SHP77 treated with DMSO at 0.1 percent for 48 hours (cell line): ENCODE results near the gene KY.

Experiments used
- DNase-seq: peaks from one replicate; lab custom pipeline; 2025; lab: John Stamatoyannopoulos, UW

Gene KY

DNA sequence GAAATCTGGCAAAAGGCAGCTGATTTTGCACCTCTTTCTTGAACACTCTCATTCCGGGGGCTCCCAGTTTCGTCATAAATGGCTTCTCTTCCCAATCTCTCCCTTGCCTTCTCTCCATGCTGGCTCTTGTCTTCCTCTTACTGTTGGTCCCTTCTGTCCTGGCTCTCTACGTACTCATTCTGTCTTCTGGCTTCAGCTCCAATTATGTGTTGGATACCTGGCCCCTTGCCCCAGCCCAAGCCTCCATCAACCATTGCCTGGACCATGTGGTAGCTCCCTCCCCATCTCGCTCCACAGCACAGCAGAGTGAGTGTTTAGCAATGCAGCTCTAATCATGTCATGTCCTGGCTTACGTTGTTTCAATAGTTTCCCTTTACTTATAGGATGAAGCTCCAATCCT, 21.7 kb upstream of the KY start:
- no peak for DNase-seq

DNA sequence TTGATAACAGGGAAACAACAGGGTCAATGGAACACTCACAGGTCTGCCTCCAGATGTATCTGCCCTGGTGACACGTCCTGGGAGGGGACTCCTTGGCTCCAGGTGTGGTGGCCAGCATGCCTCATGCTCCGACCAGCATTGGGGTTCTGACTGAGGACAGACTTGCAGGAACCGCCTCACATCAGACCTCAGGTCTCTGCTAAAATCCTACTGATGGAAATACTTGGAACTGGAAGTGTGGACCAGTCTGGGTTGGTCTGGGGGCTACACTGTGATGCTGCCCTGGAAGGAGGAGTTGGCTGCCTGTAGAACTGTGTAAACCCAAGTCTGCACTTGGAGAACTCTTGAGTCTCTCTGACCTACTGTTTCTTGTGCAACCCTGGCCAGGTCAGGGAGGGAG, 17.1 kb upstream of the KY start:
- DNase-seq: no peak

DNA sequence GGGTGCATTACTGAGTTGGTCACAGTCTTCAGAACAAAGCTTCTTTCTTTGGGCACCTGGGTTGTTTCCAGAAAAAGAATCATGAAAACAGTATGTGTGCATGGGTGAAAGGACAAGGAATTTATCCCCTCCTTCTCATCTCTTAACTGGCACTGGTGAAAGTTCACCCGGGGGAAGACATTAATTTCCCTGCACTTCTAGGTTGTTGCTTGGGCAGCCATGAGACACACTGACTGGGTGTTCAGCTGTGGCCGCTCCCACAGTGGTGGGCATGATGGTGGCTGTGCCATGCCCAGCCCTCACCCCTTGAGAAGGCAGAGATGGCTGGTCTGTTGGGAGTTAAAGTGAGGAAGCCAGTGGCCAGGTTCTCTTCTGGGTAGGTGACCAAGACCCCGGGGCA, 16.6 kb upstream of the KY start:
- DNase-seq: no peak

DNA sequence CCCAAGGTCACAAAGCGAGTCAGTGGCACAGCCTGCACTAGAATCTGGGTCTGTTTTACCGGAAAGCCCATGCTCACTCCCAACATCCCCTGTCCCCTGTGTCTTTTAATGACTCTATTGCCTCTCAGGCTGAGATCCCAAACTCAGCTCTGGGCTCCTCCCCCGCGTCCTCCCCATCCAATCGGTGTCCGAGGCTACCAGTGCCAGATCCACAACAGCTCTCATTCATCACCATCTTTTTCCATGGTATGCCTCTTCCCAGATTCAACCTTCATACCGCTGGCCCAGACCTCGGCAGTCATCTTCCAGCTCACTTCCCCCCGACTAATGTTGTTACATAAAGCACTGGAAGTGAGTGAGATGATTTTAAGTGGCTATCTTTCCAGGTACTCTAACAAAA, 16.1 kb upstream of the KY start:
- no peak for DNase-seq

DNA sequence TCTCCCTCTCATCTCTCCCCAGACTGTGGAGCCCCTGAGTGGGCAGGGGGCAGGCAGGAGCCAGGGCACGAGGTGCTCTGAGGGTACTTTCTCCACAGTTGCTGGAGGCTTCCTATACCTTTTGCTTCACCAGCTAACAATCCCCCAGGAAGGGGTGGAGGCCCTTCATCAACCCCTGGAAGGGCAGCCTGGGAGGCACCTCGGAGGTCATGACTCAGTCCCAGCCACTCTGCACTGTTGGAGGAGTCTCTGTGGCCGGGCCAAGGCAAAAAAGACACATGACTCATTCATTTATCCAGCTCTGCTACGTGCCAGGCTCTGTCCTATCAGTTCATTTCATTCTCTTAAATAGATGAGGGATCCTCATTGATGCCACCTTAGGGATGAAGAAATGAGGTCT, 15.6 kb upstream of the KY start:
- DNase-seq: no peak

DNA sequence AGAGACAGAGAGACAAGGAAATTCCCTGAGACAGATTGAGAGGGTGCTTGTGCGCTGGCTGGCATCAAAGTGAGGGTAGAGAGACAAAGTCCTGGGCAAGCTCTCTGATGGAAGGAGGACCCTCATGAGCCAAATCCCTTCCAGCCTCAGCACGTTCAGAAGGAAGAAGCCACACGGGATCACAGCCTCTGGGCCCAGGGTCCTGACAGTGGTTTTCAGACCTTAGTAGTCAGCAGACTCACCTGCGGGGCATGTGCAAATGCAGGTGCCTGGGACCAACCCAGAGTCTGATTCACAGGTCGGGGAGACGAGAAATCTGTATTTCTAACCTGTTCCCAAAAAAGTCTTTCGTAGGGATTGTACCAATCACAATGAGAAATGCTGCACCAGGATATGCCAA, 15.2 kb upstream of the KY start:
- no peak for DNase-seq

DNA sequence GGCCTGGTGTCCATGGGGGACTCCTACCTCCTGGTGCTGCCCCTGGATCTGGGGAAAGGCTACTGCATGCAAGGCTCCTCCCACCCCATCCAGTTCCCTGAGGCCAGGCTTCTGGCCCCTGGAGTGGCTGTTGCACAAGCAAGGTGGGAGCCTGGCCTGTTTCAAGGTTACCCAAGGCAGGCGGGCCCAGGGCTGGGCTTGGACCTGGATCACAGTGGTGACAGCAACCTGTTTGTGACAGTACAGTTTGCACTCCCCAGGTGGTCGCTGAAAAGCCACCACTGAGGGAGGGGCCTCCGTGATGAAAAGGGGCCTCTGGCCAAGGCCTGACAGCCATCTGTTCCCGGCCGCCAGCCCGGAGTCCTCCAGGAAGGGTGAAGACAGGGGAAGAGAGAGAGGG, 14.4 kb upstream of the KY start:
- no peak for DNase-seq

DNA sequence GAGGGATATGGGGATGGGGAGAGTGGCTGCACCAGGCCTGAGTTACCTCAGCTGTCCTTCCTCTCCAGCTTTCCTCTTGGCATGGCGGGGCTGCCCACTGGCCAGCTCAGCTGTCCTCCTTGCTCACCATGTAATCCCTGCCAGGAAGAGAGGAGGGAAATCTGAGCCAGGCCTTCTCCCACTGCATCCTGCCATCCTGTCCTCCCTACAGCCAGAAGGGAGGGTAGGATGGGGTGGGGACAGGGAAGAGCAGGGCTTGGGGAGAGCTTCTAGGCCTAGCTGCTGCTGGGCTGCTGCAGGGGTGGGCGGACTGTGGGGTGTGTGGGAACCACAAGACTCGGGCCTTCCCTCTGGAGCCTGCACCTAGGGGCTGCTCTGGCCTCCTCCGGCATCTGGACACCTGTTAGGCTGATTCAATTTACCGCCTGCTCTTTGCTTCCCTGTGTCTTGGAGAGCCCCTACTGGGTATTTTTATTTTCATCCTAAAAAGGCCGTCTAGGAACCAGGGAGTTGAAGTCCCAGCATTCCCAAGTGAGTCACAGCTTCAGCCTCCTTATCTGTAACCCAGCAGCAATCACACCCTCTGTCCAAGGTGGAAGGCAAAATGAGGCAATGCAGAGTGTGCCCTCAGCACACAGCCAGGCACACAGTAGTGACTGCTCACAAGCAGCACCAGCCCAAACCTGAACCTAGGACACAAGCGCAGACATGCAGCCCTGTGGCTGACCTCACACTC, 13.1 kb upstream of the KY start:
- no peak for DNase-seq

DNA sequence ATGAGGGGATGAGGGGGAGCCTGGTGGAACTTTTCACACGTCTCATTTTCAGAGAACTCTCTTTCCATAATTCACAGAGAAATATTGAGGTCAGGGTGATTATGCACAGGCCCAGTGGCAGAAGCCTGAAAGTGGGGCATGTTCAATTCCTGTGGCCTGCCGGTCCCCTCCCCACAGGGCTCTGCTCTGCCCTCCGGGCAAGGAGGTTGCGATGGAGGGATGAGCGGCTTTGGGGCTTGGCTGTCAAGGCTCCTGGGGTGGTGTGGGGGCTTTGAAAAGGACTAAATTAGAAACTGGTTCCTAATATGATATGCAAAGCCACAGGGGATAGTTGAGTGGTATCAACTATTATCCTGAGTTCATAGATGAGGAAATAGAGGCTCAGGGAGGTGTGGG, 9.2 kb upstream of the KY start:
- no peak for DNase-seq

DNA sequence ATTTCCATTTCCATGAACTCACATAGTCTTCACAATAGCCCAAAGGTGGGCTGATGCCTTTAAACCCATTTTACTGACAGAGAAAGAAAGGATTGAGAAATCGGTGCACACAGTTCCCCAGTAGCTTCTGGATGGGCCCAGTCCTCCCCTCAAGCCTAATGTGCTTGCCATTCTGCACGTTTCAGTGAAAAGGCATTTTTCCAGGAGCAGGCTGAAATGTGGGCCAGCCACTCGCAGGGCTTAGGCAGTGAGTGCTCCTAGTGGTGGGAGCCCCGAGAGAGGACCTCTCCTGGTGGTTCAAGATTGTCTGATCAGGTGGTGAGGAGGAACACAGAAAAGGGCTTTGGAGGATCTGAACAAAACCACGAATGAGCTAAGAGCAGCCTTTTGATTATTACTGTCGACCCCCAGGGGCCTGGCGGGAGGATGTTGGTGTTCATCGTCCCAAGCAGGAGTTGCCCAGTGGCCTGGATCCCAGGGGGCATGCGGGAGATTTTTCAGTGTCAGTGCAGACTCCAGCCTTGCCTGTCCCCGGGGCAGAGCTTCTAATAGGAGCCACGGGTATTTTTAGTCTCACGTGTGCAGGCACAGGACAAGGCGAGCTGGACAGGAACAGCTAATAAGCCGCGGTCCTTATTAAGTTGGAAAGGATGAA, 8.7 kb upstream of the KY start:
- DNase-seq: no peak

DNA sequence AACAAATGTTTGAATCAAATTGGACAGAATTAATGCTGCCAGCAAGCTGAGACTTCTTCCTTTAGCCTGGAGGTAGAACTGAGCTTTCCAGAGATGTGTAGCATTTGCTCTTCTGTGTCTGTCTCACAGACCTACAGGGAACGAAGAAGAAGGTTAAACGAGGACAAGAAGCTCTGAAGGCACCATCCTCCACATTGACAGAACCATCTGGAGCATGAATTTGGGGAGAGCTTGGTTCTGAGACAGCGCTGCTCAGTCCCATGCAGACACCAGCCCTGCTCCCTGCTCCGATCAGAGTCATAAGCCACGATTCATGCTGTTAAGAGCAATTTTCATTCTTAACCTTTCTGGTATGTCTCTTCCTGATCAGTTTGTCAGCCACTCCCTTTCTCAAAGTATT, 7.7 kb upstream of the KY start:
- no peak for DNase-seq

DNA sequence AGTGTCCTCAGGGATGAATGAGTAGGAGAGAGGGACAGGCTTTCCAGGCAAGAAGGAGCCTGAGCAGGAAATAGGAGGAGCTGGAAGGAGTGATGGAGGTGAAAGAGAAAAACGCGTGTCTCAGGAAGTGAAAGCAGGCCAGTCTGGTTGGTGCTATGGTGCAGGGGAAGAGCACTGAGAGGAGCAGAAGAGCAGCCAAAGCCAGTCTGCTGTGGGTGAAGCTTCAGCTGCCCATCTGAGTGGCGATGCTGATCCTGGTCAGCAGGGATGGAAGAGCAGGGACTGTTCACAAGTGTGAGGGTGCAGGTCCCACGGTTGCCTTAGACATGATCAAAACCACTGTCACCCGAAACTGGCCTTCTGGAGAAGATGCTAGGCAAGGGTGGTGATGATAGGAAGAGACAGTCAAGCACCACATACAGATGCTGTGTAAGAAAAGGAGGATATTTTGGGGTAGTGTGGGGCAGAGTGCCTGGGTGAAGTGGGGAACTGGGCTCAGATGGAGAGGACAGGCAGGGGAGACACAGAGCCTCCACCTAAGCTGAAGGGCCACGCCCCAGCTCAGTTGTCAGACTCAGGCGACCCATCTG, 5.5 kb upstream of the KY start:
- DNase-seq: no peak

DNA sequence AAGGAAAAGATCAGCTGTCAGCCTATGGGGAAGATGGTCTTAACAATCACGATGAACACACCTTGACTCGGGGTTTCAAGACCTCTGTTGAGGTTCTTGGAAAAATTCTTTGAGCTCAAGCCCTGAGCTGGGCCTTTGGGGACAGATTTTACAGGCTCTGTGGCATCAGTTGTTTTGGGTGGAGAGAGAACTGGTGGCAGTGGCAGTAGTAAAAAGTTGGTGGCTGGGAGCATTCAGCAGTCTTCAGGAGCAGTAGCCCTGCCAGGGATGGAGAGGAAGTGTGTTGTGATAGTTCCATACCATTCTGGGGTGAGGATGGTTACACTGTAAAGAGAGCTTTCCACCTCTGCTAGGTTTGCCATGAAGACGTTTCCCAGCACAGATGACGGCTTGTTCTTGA, 4.9 kb upstream of the KY start:
- no peak for DNase-seq

DNA sequence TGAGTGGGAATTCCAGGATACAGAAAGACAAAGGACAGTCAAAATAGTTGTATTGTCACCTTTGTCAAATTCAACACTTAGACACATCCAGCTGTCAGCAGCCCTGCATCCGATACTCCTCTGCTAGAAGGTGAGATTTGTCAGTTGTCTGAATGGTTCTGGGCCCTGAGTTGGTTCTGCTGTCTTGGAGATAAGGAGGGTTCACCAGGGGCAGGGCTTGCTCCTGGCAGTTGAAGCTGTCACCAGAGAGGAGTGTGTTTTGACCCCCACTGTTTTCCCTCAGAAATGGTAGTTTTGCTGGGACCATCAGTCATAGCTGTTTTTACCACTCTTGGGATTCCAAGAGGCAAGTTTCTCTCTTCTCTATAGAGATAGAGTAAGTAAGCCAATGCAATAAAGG, 3.2 kb upstream of the KY start:
- no peak for DNase-seq

DNA sequence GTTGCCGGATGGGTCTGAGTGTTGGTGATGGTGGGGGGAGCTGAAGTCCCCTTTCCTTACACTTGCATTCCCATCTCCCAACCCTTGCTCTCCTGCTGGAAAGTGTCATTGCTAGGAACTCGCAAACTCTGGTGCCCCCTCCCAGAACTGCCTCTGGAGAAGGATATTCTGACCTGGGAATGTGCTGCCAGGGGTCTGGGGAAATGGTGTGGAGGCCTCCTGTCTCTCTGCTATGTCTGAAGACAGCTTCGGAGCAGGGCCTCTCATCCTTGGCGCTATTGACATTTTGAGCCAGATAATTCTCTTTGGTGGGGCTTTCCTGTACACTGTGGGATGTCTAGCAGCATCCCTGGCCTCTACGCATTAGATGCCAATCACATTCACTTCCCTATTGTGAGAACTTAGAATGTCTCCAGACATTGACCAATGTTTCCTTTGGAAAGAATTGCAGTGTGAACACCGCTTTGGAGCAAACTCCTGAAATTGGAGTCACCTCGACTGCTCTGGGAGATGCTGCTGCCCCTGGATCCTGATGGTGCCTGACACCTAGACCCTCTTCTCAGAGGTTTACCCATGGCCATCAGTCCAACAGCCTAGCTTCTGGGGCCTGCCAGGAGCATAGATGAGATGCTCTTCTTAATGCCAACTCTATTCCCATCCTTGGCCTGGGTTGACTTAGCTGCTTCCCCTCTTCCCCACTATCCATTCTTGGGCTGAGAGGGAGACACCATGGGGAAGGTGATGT, 2.2 kb upstream of the KY start:
- no peak for DNase-seq

DNA sequence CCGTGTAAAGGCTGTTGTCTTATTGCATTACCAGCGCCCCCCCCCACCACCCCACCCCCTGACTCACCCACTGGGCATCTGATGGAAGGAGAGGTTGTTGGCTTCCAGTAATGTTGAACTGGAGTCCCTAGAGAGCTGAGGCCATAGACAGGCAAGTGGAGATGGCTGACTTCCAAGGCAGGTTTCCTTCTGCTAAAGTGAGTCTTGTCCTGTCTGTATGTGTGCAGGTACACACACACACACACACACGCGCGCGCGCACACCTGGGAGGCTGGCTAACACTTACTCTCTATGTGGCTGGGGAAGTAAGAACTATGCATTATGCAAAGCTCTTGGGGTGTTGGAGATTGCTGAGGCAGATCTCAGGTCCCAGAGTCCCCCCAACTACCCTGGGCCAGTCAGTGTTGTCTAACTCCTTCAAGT, 1.6 kb upstream of the KY start:
- DNase-seq: no peak

DNA sequence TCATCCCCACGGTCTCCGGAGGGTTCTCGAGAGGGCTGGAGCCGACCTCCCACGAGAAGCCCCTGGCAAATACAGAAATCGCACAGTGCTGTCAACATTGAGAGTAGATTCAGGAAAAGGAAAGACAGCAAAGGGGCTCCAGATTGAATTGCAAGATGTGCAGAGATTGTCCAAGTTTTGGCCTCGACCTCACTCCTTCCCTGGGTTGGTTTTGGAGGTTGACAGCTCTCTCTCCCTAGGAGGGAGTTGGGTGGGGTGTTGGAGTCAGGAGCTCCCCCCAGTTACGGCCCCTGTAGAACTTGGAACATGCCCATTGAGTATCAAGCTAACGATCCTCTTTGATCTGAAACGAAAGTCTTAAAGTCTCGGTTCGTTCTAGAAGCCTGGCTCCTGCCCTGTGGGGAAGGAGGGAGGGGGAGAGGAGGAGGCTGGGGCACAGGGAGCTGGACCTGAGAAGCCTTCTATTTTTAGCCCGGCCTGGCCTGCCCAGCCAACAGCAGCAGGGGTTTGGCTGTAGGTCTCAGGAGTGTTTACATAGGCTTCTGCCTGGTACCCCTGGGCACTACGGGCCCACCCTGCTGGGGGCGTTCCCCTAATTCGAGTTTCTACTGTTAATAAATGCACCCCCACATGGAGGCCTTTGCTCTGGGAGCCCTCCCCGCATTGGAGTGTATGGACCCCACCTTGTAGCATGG, 672 bp upstream of the KY start:
- no peak for DNase-seq

DNA sequence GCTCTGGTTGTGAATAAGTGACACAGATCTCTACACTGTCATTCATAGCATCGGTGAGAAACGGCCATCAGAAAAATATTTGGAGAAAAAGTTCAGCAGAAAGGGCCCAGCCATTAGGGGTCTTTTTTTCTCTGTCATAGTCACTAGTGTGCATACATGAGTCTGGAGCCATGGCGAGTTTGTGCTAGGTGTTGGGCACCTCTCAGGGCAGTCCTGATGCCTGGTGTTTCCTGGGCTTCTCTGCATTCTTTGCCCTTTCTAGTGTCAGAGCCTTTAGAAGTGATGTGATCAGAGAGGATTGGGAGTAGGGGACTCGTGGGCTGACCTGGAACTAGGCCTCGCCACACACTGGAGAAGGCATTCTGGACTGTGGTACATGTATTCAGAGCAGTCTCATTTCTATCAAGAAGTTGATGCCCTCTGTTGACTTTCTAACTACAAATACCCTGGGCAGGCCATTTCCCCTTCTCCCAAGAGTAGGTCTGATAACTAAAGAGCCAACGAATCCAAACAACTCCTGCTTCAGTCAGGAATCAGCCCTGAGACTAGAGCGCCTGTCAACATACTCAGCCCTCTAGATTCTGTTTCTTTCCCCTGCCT, 1.6 kb downstream of the KY start:
- no peak for DNase-seq

DNA sequence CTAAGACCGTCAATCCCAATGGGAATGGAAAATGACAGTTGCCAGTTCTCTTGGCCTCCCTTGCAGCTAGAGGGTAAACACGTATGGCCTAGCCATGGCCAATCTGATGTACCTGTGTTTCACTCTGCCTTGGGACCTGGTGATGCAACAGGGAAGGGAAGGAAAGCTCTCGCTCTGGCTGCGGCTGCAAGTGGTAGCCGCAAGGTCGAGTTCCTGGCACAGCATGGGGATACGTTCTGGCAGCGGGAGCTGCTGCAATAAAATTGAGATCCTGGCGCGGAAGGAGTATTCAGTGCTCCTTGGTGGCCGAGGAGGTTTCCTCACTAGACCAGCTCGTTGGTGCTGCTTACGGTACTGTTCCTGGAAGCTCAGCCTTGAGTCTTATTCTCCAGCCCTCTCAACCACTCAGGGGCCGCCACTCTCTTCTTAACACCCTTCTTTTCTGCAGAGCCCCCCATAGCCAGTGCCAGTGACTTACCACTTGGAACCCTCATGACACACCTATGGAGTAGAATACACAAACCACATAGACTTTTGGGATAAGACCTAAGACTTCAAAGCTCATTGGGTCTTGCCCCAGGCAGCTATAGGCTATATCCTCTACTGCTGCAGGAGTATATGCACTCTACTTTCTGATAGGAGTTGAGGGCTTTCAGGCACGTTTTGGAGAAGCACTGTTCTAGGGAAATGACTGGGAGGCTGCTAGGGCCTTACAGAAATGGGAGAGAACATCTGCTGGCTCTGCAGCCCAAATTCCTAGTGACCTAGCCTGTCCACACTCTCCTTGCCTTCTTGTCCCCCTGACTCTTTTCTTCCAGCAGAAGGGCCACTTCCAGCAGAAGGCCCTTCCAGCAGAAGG, 2.7 kb downstream of the KY start:
- no peak for DNase-seq

DNA sequence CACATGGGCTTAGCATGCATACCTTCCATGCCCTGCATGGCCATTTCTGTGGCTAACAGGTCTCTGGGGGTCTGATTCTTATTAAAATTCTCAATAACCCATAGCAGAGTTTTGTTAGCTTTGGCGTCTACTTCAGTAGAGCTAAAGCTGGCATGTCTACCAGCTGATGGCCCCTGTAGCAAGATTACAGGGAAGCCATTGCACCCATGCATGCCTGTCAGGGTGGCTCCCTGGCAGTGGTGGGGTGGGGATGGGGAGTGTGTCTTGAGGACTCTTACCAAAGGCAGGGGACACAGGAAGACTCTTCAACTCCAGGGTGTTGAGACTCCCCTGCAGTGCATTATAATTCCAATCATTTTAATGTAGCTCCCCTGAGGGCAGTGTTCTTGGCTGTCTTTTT, 4.7 kb downstream of the KY start:
- no peak for DNase-seq

DNA sequence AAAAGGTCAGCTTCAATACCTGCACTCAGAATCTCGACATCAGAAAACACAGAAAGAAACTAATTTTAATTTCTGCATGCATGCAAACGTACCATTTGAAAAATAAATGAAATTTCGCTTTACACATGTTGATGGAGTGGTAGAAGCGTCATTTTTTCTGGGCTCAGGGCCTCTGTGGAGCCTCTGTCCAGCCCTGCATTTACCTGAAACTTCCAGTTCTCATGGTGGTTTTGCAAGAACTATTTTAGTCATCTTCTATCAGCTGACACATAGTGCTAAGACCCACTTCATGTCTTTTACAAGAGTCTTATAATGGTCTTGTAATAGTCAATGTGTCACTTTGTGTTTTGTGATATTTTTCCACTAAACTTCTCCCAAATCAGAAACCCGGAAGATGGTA, 5.3 kb downstream of the KY start:
- no peak for DNase-seq
